Activated CD4-positive, alpha-beta T cell treated with anti-CD3 and anti-CD28 coated beads, Interleukin-2, amount 50 U/mL, for 24 hours (primary cell): Measurements from ENCODE around the gene ITGA3.

Experiments used
- DNase-seq, 2 donors: peaks; one replicate each; pipeline ENCODE4 v3.0.0-alpha.2; 2020; ENCODE audit warnings: low read depth in 1 of 2, low spot score in 1 of 2

ITGA3 gene

GRCh38 chr17:50106393-50107131, 50.7 kb downstream of the ITGA3 start:
- no peak for DNase-seq

DNA sequence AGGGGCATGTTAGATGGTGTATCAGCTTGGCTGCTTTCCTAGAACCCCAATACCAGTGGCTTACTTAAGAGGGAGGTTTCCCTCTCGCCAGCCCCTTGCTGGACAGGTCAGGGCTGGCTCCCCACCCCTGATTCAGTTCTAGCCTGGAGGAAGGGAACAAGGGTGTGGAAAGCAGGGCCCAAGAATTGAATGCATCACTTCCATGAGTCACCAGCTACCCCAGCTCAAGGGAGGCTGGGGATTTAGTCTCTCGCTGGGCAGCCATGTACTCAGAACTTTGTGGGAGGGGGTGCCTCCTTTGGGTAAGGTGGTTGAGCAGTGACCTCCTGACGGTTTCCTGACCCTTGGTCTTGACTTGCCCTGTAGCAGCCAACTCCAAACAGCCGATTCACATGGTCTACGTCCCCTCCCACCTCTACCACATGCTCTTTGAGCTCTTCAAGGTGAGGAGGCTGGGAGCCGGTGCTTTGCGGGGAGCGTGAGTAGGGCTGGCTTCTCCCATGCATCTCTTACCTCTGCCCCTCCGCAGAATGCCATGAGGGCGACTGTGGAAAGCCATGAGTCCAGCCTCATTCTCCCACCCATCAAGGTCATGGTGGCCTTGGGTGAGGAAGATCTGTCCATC, 52.0 kb downstream of the ITGA3 start:
- DNase-seq = no peak

DNA sequence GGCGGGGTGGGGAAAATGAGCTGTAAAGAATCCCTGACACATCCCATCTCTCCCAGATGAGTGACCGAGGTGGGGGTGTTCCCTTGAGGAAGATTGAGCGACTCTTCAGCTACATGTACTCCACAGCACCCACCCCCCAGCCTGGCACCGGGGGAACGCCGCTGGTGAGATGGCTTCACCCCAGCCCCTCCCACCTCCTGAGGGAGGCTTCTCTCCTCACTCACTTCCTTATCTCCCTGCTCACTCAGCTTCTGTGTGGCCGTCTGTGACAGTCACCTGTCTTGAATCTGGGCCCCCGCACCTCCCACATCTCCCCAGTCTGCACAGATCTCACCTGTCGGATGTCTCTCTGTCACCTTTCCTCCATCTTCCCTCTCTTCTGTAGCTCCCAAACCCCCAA, 52.6 kb downstream of the ITGA3 start:
- DNase-seq = no peak

DNA sequence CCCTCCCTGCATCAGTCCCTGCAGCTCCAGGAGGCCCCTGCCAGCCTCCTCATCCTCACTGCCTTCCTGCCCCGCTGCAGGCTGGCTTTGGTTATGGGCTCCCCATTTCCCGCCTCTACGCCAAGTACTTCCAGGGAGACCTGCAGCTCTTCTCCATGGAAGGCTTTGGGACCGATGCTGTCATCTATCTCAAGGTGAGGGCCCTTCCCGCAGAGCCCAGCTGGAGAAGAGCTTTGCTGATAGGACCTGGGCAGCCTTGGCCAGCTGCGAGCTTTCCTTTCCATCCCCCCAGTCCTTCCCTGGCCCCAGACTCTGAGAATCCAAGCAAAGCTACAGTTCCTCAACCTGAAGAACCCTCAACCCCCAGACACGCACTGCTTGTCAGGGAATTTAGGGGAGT, 53.3 kb downstream of the ITGA3 start:
- DNase-seq = no peak

- no peak for DNase-seq
Observed at GRCh38 chr17:50109785-50110184, 53.9 kb downstream of the ITGA3 start.

DNA sequence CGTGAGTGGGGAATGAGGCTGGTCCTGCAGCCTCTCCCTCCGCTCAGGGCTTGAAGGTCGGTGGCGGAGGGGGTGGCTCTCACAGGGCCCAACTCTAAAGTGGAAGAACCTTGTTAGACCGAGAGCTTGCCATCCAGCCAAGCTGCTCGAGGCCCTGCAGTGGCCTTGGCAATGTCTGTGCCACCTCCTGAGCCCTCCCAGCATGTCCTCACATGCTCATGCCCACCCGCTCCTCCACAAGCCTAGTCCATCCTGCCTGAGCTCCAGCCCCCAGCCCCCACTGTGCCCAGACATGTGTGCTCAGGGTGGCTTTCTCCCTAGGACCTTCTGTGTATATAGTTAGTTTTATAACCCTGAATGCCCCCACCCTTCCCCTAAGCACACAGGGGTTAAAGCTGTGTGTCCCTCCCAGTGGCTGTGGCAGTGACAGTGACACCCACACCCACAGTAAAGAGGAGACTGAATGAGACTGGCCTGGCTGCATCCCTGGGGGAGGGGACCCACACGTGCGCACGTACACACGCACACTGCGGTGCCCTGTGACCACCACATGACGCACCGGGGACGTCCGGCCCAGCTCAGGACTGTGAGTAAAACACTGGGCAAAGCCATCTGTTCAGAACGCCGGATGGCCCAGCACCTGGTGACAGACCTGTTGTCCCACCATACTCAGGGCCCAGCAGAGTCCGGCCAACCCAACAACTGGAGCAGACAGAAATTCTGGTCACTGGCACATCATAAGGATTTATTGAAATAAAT, 54.9 kb downstream of the ITGA3 start:
- no peak for DNase-seq

- DNase-seq = no peak
Observed at GRCh38 chr17:50111673-50112655, 56.1 kb downstream of the ITGA3 start.

DNA sequence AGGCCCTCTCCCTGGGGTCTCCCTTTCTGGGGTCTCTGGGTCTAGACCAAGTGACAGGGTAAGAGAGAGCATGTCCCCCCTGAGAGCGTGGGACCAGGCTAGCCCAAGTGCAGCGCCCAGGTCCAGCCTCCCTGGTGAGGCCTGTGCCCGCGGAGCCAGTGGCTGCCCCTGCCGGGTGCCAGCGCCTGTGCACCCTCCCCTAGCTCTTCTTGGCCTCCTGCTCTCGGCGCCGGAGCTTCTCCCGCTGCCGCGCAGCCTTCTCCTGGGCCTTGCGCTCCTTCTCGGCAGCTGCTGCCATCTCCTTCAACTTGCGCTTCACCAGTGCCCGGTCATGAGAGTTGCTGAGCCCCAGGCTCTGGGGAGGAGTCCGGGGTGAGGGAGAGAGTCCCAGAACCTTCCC, 56.8 kb downstream of the ITGA3 start:
- no peak for DNase-seq

DNA sequence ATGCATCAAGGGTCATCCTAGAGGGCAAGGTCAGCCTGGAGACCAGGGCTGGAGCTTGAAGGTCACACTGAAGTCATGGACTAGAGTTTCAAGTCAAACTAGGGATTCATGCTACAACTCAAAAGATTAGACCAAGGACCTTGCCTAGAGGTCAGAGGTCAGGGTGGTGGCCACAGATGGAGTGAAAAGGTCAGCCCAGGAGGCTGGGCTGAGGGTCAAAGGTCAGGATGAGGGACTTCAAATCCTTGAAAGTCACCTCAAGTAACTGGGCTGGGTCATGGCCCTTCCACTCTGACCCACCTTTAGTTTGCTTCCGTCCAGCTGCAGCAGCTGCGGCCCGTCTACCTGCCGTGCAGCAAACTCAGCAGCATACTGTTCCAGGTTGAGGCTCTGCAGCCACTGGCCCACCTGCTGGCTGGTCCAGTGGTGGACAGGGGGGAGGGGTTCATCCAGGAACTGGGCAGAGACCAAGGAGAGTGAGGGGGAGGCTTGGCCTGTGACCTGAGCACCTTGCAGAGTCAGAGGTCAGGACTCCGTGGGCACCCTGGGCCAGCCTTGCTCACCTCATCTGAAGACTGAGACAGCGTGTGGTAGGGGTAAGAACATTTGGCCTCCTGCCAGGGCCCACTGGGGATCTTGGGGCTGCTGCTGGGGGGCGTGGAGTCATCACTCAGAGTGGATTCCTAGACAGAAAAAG, 57.9 kb downstream of the ITGA3 start:
- no peak for DNase-seq

- DNase-seq = no peak
Observed at GRCh38 chr17:50114401-50114800, 58.5 kb downstream of the ITGA3 start.

- no peak for DNase-seq
Observed at GRCh38 chr17:50114849-50115357, 59.0 kb downstream of the ITGA3 start.

- DNase-seq = no peak
Observed at GRCh38 chr17:50115756-50116155, 59.8 kb downstream of the ITGA3 start.

DNA sequence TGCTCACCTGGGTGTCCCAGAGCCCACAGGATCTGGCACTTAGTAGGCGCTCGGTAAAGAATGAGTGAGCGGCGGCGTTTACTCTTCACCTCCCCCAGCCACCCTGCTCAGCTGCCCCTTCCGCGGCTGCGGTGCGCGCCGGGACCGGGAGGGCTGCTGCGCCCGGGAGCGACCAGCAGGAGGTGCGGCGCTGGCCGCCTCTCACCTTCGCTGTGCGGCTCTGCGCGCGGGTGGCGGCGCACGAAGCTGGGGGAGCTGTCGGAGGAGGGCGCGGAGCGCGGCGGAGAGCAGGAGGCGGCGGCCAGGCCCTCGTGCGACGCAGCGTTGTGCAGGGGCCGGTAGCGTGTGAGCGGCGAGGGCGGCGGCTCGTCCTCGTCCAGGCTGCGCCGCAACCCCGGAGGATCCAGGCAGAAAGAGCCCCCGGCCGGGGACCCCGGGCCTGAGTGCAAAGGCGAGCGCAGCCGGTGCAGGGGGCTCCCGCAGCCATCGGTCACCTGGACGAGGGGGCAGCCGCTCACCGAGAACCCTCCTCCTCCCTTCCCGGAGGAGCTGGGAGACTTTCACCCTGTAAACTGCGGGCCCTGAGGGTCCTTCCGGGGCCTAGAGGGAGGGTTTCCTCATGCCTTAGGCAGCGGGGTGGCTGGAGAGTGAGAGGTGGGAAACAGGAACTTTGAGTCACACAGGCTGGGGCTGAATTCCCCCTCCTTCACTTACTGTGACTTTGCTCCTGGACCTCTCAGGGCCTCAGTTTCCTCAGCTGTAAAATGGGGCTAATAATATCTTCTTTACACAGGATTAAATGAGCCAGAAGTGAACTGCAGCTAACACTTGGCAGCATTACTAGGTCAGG, 61.5 kb downstream of the ITGA3 start:
- peak; percentile 26 to 48 for DNase-seq

DNA sequence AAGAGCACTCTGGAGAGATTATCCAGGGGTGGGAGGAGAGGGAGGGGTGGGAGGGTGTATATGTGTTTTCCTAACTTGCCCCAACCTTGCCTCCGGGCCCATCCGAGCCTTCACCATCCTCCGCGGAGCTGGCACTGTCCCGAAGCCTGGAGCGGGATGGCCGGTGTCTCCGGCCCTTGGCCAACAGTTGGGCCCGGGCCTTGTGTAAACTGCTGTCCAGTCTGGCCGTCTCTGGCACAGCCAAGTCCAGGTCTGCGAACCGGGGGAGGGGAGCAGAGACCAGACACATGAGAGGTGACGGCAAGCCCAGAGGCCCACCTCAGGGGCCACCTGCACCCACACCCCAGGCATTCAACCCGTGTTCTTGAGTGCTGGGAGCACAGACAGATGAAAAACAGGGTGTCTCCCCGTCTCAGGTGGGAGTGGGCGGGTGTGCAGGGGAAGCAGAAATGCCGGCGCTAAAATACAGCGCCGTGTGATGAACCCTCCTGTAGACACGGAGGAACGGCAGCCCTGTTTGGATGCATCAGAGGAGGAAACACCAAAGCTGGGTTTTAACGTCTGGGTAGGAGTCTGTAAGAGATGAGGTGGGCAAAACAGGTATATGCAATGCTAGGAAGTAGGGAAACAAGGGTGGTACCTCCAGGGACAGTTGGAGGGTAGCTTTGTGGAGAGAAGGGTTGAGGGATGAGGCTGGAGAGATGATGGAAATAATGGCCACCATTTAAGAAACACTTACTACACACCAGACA, 62.3 kb downstream of the ITGA3 start:
- DNase-seq = no peak

DNA sequence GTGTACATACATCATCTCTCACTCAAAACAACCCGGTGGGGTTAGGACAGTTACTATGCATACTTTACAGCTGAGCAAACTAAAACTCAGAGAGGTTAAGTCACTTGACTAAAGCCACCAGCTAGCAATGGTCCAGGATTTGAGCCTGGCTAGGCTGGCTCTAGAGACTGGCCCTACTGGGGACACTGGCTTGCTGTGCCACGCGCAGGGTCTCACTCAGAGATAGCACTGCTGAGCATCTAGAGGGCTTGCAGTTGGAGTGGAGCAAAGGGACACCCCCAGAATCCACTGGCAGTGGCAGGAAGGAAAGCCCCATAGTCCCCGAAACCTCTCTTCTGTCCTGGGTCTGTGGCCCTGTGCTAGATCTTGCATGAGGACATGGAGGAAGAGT, 62.9 kb downstream of the ITGA3 start:
- DNase-seq = no peak

GRCh38 chr17:50120475-50121253, 64.8 kb downstream of the ITGA3 start:
- DNase-seq = no peak

DNA sequence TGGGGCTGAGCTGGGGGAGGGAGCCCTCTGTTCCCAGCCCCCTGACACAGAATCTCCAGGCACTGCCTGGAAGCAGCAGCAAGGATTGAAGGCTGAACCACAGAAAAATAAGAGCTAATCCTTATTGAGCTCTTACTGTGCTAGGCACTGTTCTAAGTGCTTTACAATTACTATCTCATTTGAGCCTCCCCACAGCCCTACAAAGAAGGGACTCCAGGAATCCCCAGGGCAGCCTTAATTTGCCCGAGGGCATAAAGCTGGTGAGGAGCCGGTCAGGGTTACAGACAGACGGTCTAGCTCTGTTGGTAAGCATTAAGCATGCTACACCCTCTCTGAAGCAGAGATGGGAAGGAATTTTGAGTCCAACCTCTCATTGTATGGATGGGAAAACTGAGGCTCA, 67.0 kb downstream of the ITGA3 start:
- DNase-seq = no peak
